ENCODE results near the gene PCDHGA6. TPM values are rescaled to one million over a fixed set of nuclear protein-coding genes. Genes with fewer than 3 reads are reported as not detected.

PCDHGA6 gene
- total RNA-seq, 1 experiment from 2014 or later: 1.3 TPM

GRCh38 chr5:141398608-141399007, 24.9 kb downstream of the PCDHGA6 start:
- Histone ChIP-seq H3K27ac (ENCODE audit: low read length) (no peak overlapping the region), H3K27me3 (ENCODE audit: low read length) (no peaks in the 10 kb centered on the region), H3F3A (ENCODE audit: low read length, unreplicated experiment) (no peaks in the 10 kb centered on the region), H3K9me3 (ENCODE audit: low read length) (peaks cover 7% of the 10 kb centered on the region; the same call in 1 of the 2 replicates), H3K9me2 (replicated peaks; ENCODE audit: low read length) (no peaks in the 10 kb centered on the region), H2AFZ (ENCODE audit: low read length) (no peak overlapping the region), H3K4me2 (ENCODE audit: low read length) (no peak overlapping the region), H3K36me3 (ENCODE audit: low read depth, low read length) (peaks cover 9% of the 10 kb centered on the region; the same call in 1 of the 2 replicates), H3K4me3 (ENCODE audit: low read length) (peak overlapping the region; percentile 23), H3K9ac (ENCODE audit: low read length) (no peak overlapping the region), H3K4me1 (ENCODE audit: insufficient read depth, low read length) (no peaks in the 10 kb centered on the region), H4K20me1 (ENCODE audit: low read length) (no peaks in the 10 kb centered on the region), H3K79me2 (ENCODE audit: low read length) (no peaks in the 10 kb centered on the region)
- ChIA-PET CTCF (interaction anchor here (2.4 kb wide), 1 partner anchor 126 kb away, joined by 7 read pairs; no protein-coding TSS in a partner anchor), POLR2A (ENCODE audit: unreplicated experiment) (no interaction called here)
- ATAC-seq (no peak), DNase-seq (no peak)
- no TSS peak for BruUV-seq (replicated peaks)
- intact Hi-C loops (cut with micrococcal nuclease): loop anchor here (5.0 kb wide), 1 partner anchor 109 kb away; no protein-coding TSS in a partner anchor
- no peak for TF ChIP-seq EZH2 (IDR thresholded peaks at IDR 0.05; ENCODE audit: low read length, unreplicated experiment)
- TF ChIP-seq, protein P1, sequence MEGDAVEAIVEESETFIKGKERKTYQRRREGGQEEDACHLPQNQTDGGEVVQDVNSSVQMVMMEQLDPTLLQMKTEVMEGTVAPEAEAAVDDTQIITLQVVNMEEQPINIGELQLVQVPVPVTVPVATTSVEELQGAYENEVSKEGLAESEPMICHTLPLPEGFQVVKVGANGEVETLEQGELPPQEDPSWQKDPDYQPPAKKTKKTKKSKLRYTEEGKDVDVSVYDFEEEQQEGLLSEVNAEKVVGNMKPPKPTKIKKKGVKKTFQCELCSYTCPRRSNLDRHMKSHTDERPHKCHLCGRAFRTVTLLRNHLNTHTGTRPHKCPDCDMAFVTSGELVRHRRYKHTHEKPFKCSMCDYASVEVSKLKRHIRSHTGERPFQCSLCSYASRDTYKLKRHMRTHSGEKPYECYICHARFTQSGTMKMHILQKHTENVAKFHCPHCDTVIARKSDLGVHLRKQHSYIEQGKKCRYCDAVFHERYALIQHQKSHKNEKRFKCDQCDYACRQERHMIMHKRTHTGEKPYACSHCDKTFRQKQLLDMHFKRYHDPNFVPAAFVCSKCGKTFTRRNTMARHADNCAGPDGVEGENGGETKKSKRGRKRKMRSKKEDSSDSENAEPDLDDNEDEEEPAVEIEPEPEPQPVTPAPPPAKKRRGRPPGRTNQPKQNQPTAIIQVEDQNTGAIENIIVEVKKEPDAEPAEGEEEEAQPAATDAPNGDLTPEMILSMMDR (conservative IDR thresholded peaks at IDR 0.05; ENCODE audit: low read depth, low read length): no peak
- no peak for TF ChIP-seq EZH2phosphoT487 (IDR thresholded peaks at IDR 0.05; ENCODE audit: borderline replicate concordance, low read length)

DNA sequence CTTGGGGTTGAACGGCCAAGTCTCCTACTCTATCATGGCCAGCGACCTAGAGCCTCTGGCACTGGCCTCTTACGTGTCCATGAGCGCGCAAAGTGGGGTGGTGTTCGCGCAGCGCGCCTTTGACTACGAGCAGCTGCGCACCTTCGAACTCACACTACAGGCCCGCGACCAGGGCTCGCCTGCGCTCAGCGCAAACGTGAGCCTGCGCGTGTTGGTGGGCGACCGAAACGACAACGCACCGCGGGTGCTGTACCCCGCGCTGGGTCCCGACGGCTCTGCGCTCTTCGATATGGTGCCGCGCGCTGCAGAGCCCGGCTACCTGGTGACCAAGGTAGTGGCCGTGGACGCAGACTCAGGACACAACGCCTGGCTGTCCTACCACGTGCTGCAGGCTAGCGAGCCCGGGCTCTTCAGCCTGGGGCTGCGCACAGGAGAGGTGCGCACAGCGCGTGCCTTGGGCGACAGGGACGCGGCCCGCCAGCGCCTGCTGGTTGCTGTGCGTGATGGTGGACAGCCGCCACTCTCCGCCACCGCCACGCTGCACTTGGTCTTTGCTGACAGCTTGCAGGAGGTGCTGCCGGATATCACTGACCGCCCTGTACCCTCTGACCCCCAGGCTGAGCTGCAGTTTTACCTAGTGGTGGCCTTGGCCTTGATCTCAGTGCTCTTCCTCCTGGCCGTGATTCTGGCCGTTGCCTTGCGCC, 26.0 kb downstream of the PCDHGA6 start:
- POLR2A ChIA-PET (ENCODE audit: unreplicated experiment): no interaction called here
- Histone ChIP-seq H4K20me1 (ENCODE audit: low read length) (no peaks in the 10 kb centered on the region), H3K9me2 (replicated peaks; ENCODE audit: low read length) (no peaks in the 10 kb centered on the region), H3K9me3 (ENCODE audit: low read length) (peaks cover 7% of the 10 kb centered on the region; the same call in 1 of the 2 replicates), H3K4me1 (ENCODE audit: insufficient read depth, low read length) (no peaks in the 10 kb centered on the region), H3K27ac (ENCODE audit: low read length) (no peak overlapping the region), H2AFZ (ENCODE audit: low read length) (no peak overlapping the region), H3K4me2 (ENCODE audit: low read length) (no peak overlapping the region), H3K79me2 (ENCODE audit: low read length) (no peaks in the 10 kb centered on the region), H3K36me3 (ENCODE audit: low read depth, low read length) (peaks cover 9% of the 10 kb centered on the region; the same call in 1 of the 2 replicates), H3K9ac (ENCODE audit: low read length) (no peak overlapping the region), H3F3A (ENCODE audit: low read length, unreplicated experiment) (no peaks in the 10 kb centered on the region), H3K4me3 (ENCODE audit: low read length) (no peak overlapping the region), H3K27me3 (ENCODE audit: low read length) (no peaks in the 10 kb centered on the region)
- intact Hi-C loops (cut with micrococcal nuclease): loop anchor here (5.0 kb wide), 1 partner anchor 108 kb away; no protein-coding TSS in a partner anchor
- no peak for ATAC-seq
- no TSS peak for BruUV-seq (replicated peaks)
- DNase-seq: no peak
- CTCF ChIA-PET: no interaction called here
- no peak for TF ChIP-seq EZH2phosphoT487 (IDR thresholded peaks at IDR 0.05; ENCODE audit: borderline replicate concordance, low read length)
- no peak for TF ChIP-seq EZH2 (IDR thresholded peaks at IDR 0.05; ENCODE audit: low read length, unreplicated experiment)
- TF ChIP-seq, protein P1 (conservative IDR thresholded peaks at IDR 0.05; ENCODE audit: low read depth, low read length): no peak

Data from PC-3 (cell line).